CD4-positive, CD25-positive, alpha-beta regulatory T cell (primary cell): ENCODE measurements around the gene ZNF174. TPM values are rescaled to one million over a fixed set of nuclear protein-coding genes. Genes with fewer than 3 reads are reported as not detected.

Source experiments
- ATAC-seq, 2 donors: fragments of 150-1000 bp; cut with Tn5 transposase; one replicate each; pipeline ENCODE4 v1.10.0; 2021; ENCODE audit warnings: low read depth in 2 of 2, moderate number of reproducible peaks in 2 of 2, moderate library complexity in 1 of 2
- DNase-seq, 3 donors: peaks; one replicate each; pipeline versions ENCODE4 v3.0.0 to v3.0.0-alpha.2; 2012 to 2022; ENCODE audit warnings: mixed read lengths in 1 of 3
- H3K27ac ChIP-seq: one replicate; pipeline ENCODE4 v1.7.0; 2013; ENCODE audit warnings: mild to moderate bottlenecking, low read length; ENCODE audit not compliant: insufficient read depth, poor library complexity, severe bottlenecking
- H3K27me3 ChIP-seq: one replicate; pipeline ENCODE4 v1.7.0; 2013; ENCODE audit warnings: low read length; ENCODE audit not compliant: control insufficient read depth, insufficient read depth
- H3K36me3 ChIP-seq: one replicate; pipeline ENCODE4 v1.7.0; 2013; ENCODE audit warnings: mild to moderate bottlenecking, low read length, moderate library complexity; ENCODE audit not compliant: control insufficient read depth, insufficient read depth
- H3K4me1 ChIP-seq: 2 replicates; pipeline ENCODE4 v1.7.0; 2013; ENCODE audit warnings: mild to moderate bottlenecking, low read length; ENCODE audit not compliant: insufficient read depth, control insufficient read depth, poor library complexity, severe bottlenecking
- H3K4me3 ChIP-seq: one replicate; pipeline ENCODE4 v1.7.0; 2013; ENCODE audit warnings: low read depth, mild to moderate bottlenecking, low read length, moderate library complexity
- H3K9me3 ChIP-seq, 2 experiments: 1 replicate in 1 of 2; 2 replicates in 1 of 2; pipeline ENCODE4 v1.7.0; 2013; ENCODE audit warnings: low read length in 2 of 2, mild to moderate bottlenecking in 1 of 2, moderate library complexity in 1 of 2; ENCODE audit not compliant: control insufficient read depth in 2 of 2
- H3K27ac Mint-ChIP-seq, 3 donors: one replicate each; pipeline ENCODE4 v1.8.0; 2020 to 2022; ENCODE audit warnings: mild to moderate bottlenecking in 3 of 3, mixed read lengths in 3 of 3, moderate library complexity in 2 of 3
- H3K27me3 Mint-ChIP-seq: one replicate; pipeline ENCODE4 v1.8.0; 2022; ENCODE audit warnings: mild to moderate bottlenecking, mixed read lengths
- H3K36me3 Mint-ChIP-seq: one replicate; pipeline ENCODE4 v1.8.0; 2020; ENCODE audit warnings: mixed read lengths
- H3K4me1 Mint-ChIP-seq, 4 donors: one replicate each; pipeline ENCODE4 v1.8.0; 2020 to 2022; ENCODE audit warnings: mixed read lengths in 4 of 4, mild to moderate bottlenecking in 1 of 4
- H3K4me3 Mint-ChIP-seq, 4 donors: one replicate each; pipeline ENCODE4 v1.8.0; 2020 to 2022; ENCODE audit warnings: mild to moderate bottlenecking in 4 of 4, mixed read lengths in 4 of 4, moderate library complexity in 3 of 4
- H3K9me3 Mint-ChIP-seq, 7 donors: one replicate each; pipeline ENCODE4 v1.8.0; 2020 to 2022; ENCODE audit warnings: mixed read lengths in 7 of 7, mild to moderate bottlenecking in 3 of 7, moderate library complexity in 2 of 7
- polyA plus RNA-seq, 4 donors: library from polyadenylated mRNA; unstranded; fragments of 300-500 nt; fragmentation: Illumina TruSeq; gene quantifications; one replicate each; pipeline ENCODE4 v1.2.3, GENCODE V29; 2021
- total RNA-seq: library from RNA; stranded (reverse); gene quantifications from one replicate; pipeline ENCODE4 v1.2.3, GENCODE V29; 2022

Gene ZNF174
- total and polyA plus RNA-seq, 5 donors from 2014 or later, result 5.4 to 18.4 (median 14.6) TPM

- Mint-ChIP-seq H3K9me3 (peaks cover 0 to 33% (median 11%) of the 10 kb centered on the region in 7 donors), H3K27ac (no peak overlapping the region), H3K4me3 (peak overlapping the region in 1 of 4 donors; percentile 27), H3K27me3 (no peaks in the 10 kb centered on the region), H3K36me3 (peaks cover 6% of the 10 kb centered on the region), H3K4me1 (peaks cover 0 to 16% (median 3%) of the 10 kb centered on the region in 4 donors)
- H3K9me3 ChIP-seq, result peaks cover 16 to 41% of the 10 kb centered on the region in 2 experiments
- no peak for DNase-seq
- H3K27me3 ChIP-seq, result no peaks in the 10 kb centered on the region
- H3K27ac ChIP-seq, result no peak overlapping the region
- H3K36me3 ChIP-seq, result no peaks in the 10 kb centered on the region
- no peak for ATAC-seq
- no peak overlapping the region for H3K4me3 ChIP-seq
- peaks cover 8% of the 10 kb centered on the region for H3K4me1 ChIP-seq
Observed at GRCh38 chr16:3369073-3369472, 31.9 kb upstream of the ZNF174 start.

GRCh38 chr16:3375680-3376079 is 25.3 kb upstream of the ZNF174 start:
- Mint-ChIP-seq H3K36me3 (peaks cover 31% of the 10 kb centered on the region), H3K27ac (no peak overlapping the region), H3K4me3 (no peak overlapping the region), H3K27me3 (no peaks in the 10 kb centered on the region), H3K4me1 (peaks cover 0 to 4% (median 0%) of the 10 kb centered on the region in 4 donors), H3K9me3 (peaks cover 4 to 75% (median 34%) of the 10 kb centered on the region in 7 donors)
- H3K36me3 ChIP-seq, result peaks cover 7% of the 10 kb centered on the region
- no peak overlapping the region for H3K27ac ChIP-seq
- H3K4me3 ChIP-seq, result no peak overlapping the region
- ATAC-seq (no peak), DNase-seq (no peak)
- H3K4me1 ChIP-seq, result no peaks in the 10 kb centered on the region
- no peaks in the 10 kb centered on the region for H3K27me3 ChIP-seq
- peaks cover 59 to 84% of the 10 kb centered on the region in 2 experiments for H3K9me3 ChIP-seq

GRCh38 chr16:3377917-3378316 is 23.1 kb upstream of the ZNF174 start:
- H3K36me3 Mint-ChIP-seq, result peaks cover 47% of the 10 kb centered on the region

GRCh38 chr16:3383045-3383448 is 18.0 kb upstream of the ZNF174 start:
- Histone ChIP-seq H3K4me3 (no peak overlapping the region), H3K27ac (no peak overlapping the region), H3K27me3 (no peaks in the 10 kb centered on the region), H3K4me1 (no peaks in the 10 kb centered on the region), H3K36me3 (peaks cover 46% of the 10 kb centered on the region), H3K9me3 (peaks cover 75 to 90% of the 10 kb centered on the region in 2 experiments)
- H3K9me3 Mint-ChIP-seq, result peaks cover 0 to 86% (median 47%) of the 10 kb centered on the region in 7 donors
- H3K4me3 Mint-ChIP-seq, result peak overlapping the region in 1 of 4 donors; percentile 82
- ATAC-seq, result no peak
- no peak overlapping the region for H3K27ac Mint-ChIP-seq
- peaks cover 0 to 7% (median 1%) of the 10 kb centered on the region in 4 donors for H3K4me1 Mint-ChIP-seq
- DNase-seq, result no peak
- no peaks in the 10 kb centered on the region for H3K27me3 Mint-ChIP-seq
- H3K36me3 Mint-ChIP-seq, result peaks cover 63% of the 10 kb centered on the region

More at GRCh38 chr16:3377917-3378316, 23.1 kb upstream of the ZNF174 start:
- ATAC-seq (no peak), DNase-seq (no peak)
- peaks cover 17% of the 10 kb centered on the region for H3K36me3 ChIP-seq
- H3K27ac ChIP-seq, result no peak overlapping the region
- no peak overlapping the region for H3K27ac Mint-ChIP-seq
- no peaks in the 10 kb centered on the region for H3K27me3 Mint-ChIP-seq
- H3K4me1 ChIP-seq, result no peaks in the 10 kb centered on the region
- H3K4me3 Mint-ChIP-seq, result no peak overlapping the region
- H3K9me3 Mint-ChIP-seq, result peaks cover 4 to 89% (median 46%) of the 10 kb centered on the region in 7 donors
- H3K4me3 ChIP-seq, result no peak overlapping the region
- no peaks in the 10 kb centered on the region for H3K27me3 ChIP-seq
- H3K4me1 Mint-ChIP-seq, result peaks cover 0 to 4% (median 1%) of the 10 kb centered on the region in 4 donors
- H3K9me3 ChIP-seq, result peaks cover 81 to 99% of the 10 kb centered on the region in 2 experiments

- Mint-ChIP-seq H3K4me3 (peak overlapping the region in 1 of 4 donors; percentile 25), H3K4me1 (peaks cover 0 to 16% (median 1%) of the 10 kb centered on the region in 4 donors), H3K27ac (peak overlapping the region in 1 of 3 donors; percentile 64), H3K27me3 (no peaks in the 10 kb centered on the region), H3K36me3 (peaks cover 74% of the 10 kb centered on the region), H3K9me3 (peaks cover 0 to 74% (median 43%) of the 10 kb centered on the region in 7 donors)
- no peaks in the 10 kb centered on the region for H3K27me3 ChIP-seq
- H3K4me3 ChIP-seq, result no peak overlapping the region
- H3K9me3 ChIP-seq, result peaks cover 61 to 83% of the 10 kb centered on the region in 2 experiments
- DNase-seq, result no peak
- ATAC-seq, result no peak
- H3K36me3 ChIP-seq, result peaks cover 77% of the 10 kb centered on the region
- H3K27ac ChIP-seq, result no peak overlapping the region
- no peaks in the 10 kb centered on the region for H3K4me1 ChIP-seq
Observed at GRCh38 chr16:3388325-3388724, 12.7 kb upstream of the ZNF174 start.

- Histone ChIP-seq H3K4me1 (no peaks in the 10 kb centered on the region), H3K36me3 (peaks cover 77% of the 10 kb centered on the region), H3K27me3 (no peaks in the 10 kb centered on the region), H3K9me3 (peaks cover 55 to 83% of the 10 kb centered on the region in 2 experiments), H3K4me3 (no peak overlapping the region), H3K27ac (no peak overlapping the region)
- DNase-seq, result no peak
- peak overlapping the region in 2 of 4 donors; percentile 54 to 56 for H3K4me3 Mint-ChIP-seq
- peaks cover 74% of the 10 kb centered on the region for H3K36me3 Mint-ChIP-seq
- no peak overlapping the region for H3K27ac Mint-ChIP-seq
- no peak for ATAC-seq
- H3K4me1 Mint-ChIP-seq, result peaks cover 0 to 22% (median 8%) of the 10 kb centered on the region in 4 donors
- no peaks in the 10 kb centered on the region for H3K27me3 Mint-ChIP-seq
- H3K9me3 Mint-ChIP-seq, result peaks cover 2 to 70% (median 37%) of the 10 kb centered on the region in 7 donors
Observed at GRCh38 chr16:3389663-3390338, 11.2 kb upstream of the ZNF174 start.

- no peaks in the 10 kb centered on the region for H3K27me3 ChIP-seq
- Mint-ChIP-seq H3K9me3 (peaks cover 0 to 27% (median 16%) of the 10 kb centered on the region in 7 donors), H3K4me1 (peaks cover 11 to 68% (median 39%) of the 10 kb centered on the region in 4 donors), H3K4me3 (peak overlapping the region; percentile 93 to 96 (median 94)), H3K27me3 (no peaks in the 10 kb centered on the region), H3K27ac (peak overlapping the region; percentile 82 to 92 (median 83)), H3K36me3 (peaks cover 45% of the 10 kb centered on the region)
- H3K4me1 ChIP-seq, result peaks cover 24% of the 10 kb centered on the region
- H3K4me3 ChIP-seq, result peak overlapping the region; percentile 92
- peak overlapping the region; percentile 85 for H3K27ac ChIP-seq
- DNase-seq (no peak), ATAC-seq (no peak)
- H3K9me3 ChIP-seq, result peaks cover 34 to 41% of the 10 kb centered on the region in 2 experiments
- H3K36me3 ChIP-seq, result peaks cover 48% of the 10 kb centered on the region
Observed at GRCh38 chr16:3400446-3400778, 603 bp upstream of the ZNF174 start.
